Hypothalamus (tissue), 51 donors: ENCODE measurements around the gene SPAG8.

Experiments used
- DNase-seq, 51 donors: peaks; one replicate each; lab custom pipeline; 2025; lab: John Stamatoyannopoulos, UW

The SPAG8 gene

GRCh38 chr9:35781066-35781465 lies 31.0 kb downstream of the SPAG8 start:
- DNase-seq = no peak

DNA sequence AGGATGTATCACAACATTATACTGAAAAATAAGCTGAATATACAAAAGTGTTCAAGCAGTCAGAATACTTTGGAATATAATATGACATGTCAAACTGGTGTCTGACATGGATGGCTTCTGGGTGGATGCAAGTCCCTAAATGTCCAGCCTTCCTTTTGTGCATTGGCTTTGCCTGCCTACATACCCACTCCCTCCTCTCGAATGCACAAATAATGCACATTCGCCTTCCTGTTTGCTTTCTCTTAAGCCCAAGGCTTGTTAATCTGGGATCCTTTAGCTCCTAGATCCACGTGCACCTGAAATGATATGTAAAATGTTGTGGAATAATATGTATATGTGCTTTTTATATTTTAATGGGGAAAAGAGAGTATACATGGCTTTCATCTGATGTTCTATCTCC lies 33.6 kb downstream of the SPAG8 start:
- no peak for DNase-seq

GRCh38 chr9:35776018-35776417 lies 36.0 kb downstream of the SPAG8 start:
- no peak for DNase-seq

DNA sequence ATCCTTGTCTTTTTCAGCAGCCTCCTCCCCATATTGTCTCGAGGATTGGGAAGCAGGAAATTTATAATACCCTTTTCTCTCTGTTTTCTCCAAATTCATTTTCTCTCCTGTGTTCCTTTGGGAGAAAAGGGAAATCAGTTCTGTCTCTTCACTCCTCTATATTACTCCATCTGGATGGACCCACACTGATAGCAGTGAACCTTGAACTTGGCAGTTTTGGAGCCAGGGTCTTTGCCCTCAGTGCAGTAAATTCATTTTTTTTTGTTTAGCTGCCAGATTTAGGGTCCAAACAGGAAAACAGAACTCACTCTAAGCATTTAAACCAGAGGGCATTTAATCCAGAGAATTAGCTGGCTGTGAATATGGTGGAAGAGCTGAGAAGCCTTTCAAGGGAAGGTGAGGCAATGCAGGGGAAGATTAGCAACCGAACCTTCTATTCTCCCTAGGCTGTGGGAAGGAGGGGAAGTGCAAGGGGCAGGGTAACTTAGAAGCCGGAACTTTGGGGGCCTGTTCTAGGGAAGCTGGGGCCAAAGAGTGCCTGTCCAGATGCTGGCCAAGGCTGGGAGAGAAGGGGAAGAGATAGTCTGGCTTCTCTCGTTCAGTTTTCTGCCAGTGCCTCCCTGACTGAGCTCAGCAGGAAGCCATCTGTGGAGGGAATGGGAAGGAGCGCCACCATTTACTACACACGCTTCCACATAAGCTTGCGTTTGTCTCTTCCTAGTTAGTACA lies 37.0 kb downstream of the SPAG8 start:
- peak in 5 of 51 donors; percentile 10 to 19 (median 14) for DNase-seq

DNA sequence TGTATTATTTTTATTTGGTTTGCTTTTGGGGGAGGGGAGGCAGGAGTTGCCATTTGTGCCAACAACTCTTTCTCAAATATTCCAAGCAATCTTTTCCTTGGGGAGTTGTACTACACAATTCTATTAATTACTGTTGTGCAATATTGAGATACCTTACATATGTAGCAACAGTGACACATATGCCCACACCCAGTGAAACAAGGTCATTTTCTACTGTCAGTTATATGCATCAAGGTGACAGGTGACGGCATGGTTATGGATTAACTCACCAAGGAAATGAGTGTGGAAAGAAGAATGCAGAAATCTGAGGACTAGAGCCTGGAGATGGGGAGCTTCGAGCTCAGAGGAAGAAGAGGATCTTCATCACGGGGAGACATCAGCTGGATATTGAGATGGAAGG lies 40.1 kb downstream of the SPAG8 start:
- no peak for DNase-seq

DNA sequence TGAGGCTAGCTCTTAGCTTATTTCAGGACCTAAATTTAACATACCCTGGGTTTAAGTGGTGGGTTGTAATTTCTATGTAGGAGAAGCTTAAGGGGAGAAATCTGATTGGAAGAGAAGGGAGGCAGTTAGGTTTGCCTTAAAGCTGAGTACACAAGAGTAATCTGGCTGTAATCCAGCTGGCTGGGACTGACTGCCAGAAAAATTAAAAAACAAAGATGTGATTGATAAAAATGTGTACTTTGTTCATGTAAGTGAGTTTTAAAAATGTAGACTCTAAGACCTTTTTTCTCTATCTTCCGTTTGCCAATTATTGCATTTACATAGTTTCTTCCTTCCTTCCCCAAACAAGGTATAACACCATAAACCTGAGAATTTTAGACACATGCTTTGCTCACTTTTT lies 40.5 kb downstream of the SPAG8 start:
- no peak for DNase-seq

DNA sequence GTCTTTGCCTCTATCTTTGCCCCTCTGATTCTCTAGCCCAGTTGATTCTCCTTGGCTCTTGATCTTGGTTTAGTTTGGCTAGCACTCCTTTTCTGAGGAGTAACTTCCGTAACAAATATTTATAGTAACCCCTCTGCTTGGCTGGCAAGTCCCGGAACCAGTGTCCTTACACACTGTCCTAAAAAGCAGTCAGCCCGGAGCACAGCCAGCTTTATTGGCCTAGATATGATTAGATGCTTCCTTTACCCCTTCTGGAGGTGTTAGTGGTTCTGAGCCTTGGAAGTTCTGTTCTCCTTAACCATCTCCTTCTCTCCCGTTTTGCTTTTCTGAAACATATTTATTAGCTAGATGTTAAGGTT lies 41.0 kb downstream of the SPAG8 start:
- no peak for DNase-seq

- DNase-seq = no peak
Observed at GRCh38 chr9:35769763-35770162, 42.3 kb downstream of the SPAG8 start.

- no peak for DNase-seq
Observed at GRCh38 chr9:35767458-35767857, 44.6 kb downstream of the SPAG8 start.

GRCh38 chr9:35766997-35767396 lies 45.1 kb downstream of the SPAG8 start:
- DNase-seq = no peak

- no peak for DNase-seq
Observed at GRCh38 chr9:35763803-35764202, 48.3 kb downstream of the SPAG8 start.

DNA sequence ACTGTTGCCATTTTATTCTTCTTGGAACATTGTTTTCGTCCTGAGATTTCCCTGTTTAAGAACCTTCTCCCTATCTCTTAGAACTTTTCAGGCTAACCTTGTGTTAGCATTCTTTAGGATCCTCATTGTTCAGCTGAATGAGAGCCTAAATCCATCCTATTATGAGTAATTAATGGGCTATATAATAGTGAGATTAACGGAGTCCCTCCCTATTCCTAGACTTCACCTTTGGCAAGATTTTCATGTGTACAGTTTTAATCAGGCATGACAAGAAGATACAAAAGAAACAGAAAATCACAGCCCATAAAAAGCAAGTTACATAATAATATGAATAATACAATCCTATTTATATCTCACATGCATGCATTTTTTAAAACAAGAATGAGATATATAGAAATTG lies 48.9 kb downstream of the SPAG8 start:
- no peak for DNase-seq

DNA sequence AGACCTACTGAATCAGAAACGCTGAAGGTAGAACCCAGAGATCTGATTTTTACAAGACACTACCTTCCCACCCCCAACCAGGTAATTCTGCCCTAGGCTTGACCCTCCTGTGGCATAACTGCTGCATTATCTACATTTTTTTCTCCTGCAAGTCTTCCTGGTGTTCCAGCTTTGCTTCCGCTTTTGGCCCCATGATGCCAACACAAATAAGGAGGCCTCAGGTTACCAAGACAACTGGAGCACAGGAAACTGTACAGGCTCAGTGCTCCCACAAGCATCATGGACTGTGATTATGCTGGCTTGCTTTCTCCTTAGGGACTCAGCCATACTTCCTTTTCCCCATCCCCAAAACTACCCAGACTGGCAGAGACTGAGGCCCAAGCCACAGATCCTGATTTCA lies 51.4 kb downstream of the SPAG8 start:
- DNase-seq = peak in 2 of 51 donors; percentile 7 to 11

- no peak for DNase-seq
Observed at GRCh38 chr9:35759795-35760194, 52.3 kb downstream of the SPAG8 start.
